HPDE6-E6E7 (cell line): ENCODE data around the gene CDKN1C.
"Not testable (repeated sequence)": the region's sequence is repeated elsewhere in the genome, so short reads cannot be mapped to it uniquely, and the experiment has no call there.

Experiments used
- DNase-seq: peaks from one replicate; pipeline ENCODE4 v3.0.0; 2011; ENCODE audit warnings: missing footprints; ENCODE audit errors: extremely low spot score

The CDKN1C gene

DNA sequence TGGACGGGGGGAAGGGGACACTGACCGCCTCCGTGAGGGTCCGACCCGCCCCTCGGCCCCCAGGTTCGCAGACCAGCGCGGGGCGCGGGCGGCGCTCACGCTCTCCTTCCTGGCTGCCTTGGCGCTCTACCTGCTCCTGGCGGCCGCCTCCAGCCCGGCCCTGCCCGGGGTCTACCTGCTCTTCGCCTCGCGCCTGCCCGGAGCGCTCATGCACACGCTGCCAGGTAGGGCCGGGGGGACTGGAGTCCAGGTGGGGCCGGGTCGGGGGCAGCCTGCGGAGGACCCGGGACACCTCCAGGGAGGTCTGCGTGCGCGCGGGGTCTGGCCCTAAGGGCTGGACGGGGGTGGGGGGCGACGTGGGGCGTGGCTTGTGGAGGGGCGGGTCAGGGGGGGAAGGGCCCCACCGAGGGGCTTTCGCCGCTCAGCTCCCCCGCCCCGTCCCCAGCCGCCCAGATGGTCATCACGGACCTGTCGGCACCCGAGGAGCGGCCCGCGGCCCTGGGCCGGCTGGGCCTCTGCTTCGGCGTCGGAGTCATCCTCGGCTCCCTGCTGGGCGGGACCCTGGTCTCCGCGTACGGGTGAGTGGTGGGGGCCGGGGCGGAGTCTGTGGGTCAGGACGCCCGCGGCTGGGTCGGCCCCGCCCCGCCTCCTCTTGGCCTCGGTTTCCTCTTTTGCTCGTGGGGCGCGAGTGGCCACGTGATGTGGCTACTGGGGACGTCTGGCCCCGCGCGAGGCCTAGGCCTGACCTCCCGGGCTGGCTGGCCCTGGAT lies 23.7 kb upstream of the CDKN1C start:
- no peak for DNase-seq

GRCh38 chr11:2908130-2908529 lies 22.6 kb upstream of the CDKN1C start:
- no peak for DNase-seq

DNA sequence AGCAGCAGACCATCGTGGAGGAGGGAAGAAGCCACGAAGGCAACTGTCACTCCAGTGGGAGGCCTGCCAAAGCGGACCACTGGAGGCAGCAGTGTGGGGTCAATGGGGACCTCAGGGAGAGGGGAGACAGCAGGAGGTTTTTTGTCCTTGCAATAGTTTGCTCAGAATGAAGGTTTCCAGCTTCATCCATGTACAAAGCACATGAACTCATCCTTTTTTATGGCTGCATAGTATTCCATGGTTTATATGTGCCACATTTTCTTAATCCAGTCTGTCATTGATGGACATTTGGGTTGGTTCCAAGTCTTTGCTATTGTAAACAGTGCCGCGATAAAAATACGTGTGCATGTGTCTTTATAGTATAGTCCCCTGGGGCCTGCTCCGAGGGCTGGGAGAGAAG lies 19.7 kb upstream of the CDKN1C start:
- not testable (repeated sequence) for DNase-seq

DNA sequence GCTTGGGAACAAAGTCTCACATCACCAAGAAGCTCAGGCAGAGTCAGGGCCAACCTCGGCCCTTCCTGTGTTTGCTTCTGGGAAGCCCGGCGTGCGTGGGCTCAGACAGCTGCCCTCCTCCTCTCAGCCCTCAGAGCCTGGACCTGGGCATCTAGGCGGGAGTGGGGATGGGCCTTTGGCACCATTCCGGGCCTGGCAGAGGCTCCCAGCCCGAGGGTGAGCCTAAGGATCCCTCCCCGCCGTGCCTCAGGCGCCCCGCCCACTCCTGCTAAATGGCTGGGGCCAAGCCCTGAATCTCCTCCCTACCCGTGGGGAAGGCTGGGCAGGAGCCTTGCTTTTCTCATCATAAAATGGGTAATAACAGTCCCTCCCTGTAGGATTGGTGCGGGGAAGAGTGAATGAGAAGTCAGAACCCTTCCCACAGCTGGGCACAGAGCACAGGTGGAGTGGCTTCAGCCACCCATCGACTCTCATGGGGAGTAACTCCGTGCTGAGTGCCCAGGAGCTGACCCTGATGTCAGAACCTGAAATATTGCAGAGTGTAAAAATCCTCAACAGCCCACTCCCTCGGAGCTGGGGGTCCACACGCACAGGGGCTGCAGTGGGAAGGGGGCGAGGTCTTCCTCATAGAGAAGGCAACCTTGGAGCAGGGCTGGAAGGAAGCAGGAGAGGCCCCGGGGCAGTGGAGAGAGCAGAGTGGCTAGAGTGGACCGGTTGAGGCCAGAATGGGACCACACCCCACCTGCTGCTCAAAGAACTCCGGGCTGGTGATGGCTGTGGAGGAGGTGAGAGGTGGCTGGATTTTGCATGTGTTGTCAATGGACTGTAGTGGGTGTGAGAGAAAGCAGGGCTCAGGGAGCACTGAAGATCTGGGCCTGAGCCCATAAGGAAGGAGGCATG lies 18.8 kb upstream of the CDKN1C start:
- no peak for DNase-seq

DNA sequence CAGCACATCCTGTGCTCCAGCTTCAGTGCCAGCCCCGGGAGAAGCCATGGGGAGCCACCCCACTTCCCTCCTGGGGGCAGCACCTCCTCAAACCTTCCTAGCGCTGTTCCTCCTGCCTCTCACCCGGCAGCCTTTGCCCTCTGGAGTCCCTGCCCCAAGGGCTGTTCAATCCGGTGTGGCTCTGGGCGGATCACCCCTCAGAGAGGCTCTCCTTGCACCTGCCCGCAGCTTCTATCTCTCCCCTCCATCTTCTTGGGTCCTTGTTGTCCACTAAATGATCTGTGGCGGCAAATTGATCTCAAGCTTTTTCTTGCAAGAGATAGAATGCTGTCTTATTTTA lies 18.1 kb upstream of the CDKN1C start:
- no peak for DNase-seq

- no peak for DNase-seq
These were observed 17.5 kb upstream of the CDKN1C start for GRCh38 chr11:2902784-2903671.

GRCh38 chr11:2901854-2902783 lies 16.5 kb upstream of the CDKN1C start:
- DNase-seq, result peak; percentile 79

DNA sequence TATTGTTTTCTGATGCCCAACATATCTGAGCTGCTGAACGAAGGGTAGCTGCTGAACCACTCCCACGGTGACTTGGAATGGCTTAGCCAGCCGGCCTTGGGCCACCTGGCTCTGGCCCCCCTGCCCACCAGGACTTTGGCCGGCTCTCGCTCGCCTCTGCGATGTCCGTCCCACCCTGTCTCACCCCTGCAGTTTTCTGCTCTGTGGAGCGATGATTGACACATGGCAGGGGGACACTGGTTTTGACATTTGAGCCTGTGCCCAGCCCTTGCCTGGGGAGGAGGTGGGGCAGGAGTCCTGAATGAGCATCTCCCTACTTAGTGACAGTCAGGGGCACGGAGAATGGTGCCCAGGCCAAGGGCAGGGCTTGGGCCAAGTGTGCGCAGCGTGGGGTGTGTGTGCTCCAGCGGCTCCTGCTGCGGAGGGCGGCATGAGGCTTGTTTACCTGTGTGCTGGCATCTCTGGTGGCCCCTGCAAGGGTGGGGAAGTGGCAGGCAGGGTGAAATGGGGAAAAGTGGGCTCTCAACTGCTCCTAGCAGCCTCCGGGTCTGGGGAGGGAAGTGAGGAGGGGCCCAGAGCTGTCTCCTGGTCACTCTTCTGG lies 15.7 kb upstream of the CDKN1C start:
- DNase-seq, result no peak

GRCh38 chr11:2899080-2899783 lies 13.7 kb upstream of the CDKN1C start:
- DNase-seq, result no peak

DNA sequence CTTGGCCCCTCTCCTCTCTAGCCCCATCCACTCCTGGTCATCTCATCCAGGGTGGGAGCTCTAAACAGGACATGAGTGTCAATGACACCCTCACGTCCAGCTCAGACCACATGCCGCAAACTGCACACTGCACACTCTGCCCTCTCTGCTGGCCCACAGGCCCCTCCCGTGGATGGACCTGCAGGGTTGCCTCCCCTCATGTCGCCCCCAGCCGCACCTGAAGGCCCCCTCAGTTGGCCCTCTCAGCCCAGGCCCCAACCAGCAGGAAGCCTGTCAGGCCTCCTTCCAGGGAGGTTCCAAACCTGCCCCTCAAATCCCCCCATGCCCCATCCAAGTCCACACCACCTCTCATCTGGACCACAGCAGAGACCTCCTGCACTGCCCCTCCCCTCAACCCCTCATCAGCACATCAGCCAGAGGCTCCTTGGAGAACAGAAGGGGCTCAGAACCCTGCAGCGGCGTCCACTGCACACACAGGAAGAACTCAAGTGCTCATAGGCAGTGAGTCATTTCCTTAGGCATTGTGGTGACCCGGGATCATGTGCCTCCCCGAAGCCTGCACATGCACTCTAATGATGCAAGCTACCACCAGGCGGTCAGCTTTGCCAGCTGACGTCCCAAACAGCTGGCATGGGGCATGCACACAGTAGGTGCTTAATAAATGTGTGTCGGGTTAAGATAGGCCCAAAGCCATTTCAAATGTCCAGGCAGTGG lies 12.9 kb upstream of the CDKN1C start:
- peak; percentile 84 for DNase-seq

GRCh38 chr11:2897048-2897447 lies 11.5 kb upstream of the CDKN1C start:
- DNase-seq, result no peak

GRCh38 chr11:2896047-2896446 lies 10.5 kb upstream of the CDKN1C start:
- no peak for DNase-seq

DNA sequence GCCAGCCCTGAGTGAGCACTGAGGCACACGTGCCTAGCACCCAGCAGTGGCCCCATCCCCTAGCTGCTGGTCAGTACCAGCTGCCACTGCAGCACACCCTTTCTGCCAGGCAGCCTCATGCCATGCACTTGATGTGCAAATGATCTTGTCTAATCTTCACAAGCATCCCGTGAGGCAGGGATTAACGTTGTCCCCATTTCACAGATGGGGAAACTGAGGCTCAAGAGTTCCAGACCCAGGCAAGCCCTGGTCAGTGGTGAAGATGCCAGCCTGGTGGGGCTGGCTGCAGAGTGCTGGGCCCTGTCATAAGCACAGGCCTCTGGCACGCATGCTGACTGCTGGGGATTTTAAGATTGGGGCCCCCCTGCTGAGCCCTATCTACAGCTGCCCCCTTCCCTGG lies 8.4 kb upstream of the CDKN1C start:
- no peak for DNase-seq

DNA sequence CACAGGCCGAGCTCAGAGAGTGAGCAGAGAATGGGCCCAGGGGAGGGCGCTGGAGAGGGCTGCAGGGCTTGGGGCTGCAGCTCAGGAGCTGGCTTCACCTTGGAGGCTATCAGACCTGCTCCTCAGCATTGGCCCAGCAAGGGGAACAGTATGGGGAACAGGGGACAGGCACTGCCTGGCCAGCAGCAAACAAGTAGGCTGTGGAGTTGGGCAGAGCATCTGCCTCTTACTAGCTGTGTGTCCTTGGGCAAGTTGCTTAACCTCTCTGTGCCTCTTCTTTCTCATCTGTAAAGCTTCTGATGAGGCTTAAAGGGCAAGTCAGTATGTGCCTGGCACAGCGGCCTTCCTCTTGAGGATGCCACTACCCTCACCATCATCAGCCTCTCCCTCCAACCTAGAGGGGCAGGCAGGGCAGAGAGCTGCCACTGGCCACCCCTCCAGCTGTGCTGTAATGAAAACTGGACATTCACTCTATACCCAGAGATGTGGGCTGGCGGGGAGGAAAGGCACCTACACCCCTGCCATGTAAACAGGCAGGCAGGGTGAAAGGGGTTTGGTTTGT lies 7.5 kb upstream of the CDKN1C start:
- no peak for DNase-seq

GRCh38 chr11:2892215-2892966 lies 6.8 kb upstream of the CDKN1C start:
- DNase-seq, result peak; percentile 34

- no peak for DNase-seq
These were observed 6.0 kb upstream of the CDKN1C start for GRCh38 chr11:2891326-2892214.
